HFFc6 (cell line): ENCODE measurements around the gene PDE8B. TPM values are rescaled to one million over a fixed set of nuclear protein-coding genes. Genes with fewer than 3 reads are reported as not detected.

Experiments
- DNase-seq: peaks from one replicate; pipeline ENCODE4 v3.0.0-alpha.2; 2018
- H3K27ac Mint-ChIP-seq: 2 replicates; pipeline ENCODE4 v1.8.0; 2020; ENCODE audit warnings: mild to moderate bottlenecking, mixed read lengths
- H3K27me3 Mint-ChIP-seq: 2 replicates; pipeline ENCODE4 v1.8.0; 2021; ENCODE audit warnings: mild to moderate bottlenecking, moderate library complexity, mixed read lengths; ENCODE audit not compliant: insufficient read depth
- H3K36me3 Mint-ChIP-seq: 2 replicates; pipeline ENCODE4 v1.8.0; 2021; ENCODE audit warnings: low read depth, mixed read lengths
- H3K4me1 Mint-ChIP-seq: 2 replicates; pipeline ENCODE4 v1.8.0; 2020; ENCODE audit warnings: low read depth, mixed read lengths
- H3K4me3 Mint-ChIP-seq: 2 replicates; pipeline ENCODE4 v1.8.0; 2020; ENCODE audit warnings: mild to moderate bottlenecking, moderate library complexity, mixed read lengths
- H3K9me3 Mint-ChIP-seq: 2 replicates; pipeline ENCODE4 v1.8.0; 2020; ENCODE audit warnings: mild to moderate bottlenecking, mixed read lengths
- total RNA-seq, 6 experiments: library from RNA; stranded (reverse); fragmentation: NEBNext Ultra II Directional; extraction: Animal tissue kit (Norgen Biotek cat#: 25700); gene quantifications; 2 replicates in 1 of 6; 3 replicates in 5 of 6; pipeline ENCODE4 v1.2.3, GENCODE V29; 2021
- TF ChIP-seq, protein P1 (sequence below): fragments of 200-600 bp; sonication (generic); IDR thresholded peaks from 2 replicates; pipeline ENCODE4 v1.5.0; 2021; ENCODE audit warnings: antibody characterized with exemption, mild to moderate bottlenecking

The PDE8B gene
- total RNA-seq, 6 experiments from 2014 or later: 0.14 TPM; not detected in 5

GRCh38 chr5:77396017-77396416, 185.5 kb downstream of the PDE8B start:
- H3K9me3 Mint-ChIP-seq: no peaks in the 10 kb centered on the region
- DNase-seq: no peak
- H3K4me3 Mint-ChIP-seq: no peak overlapping the region
- peaks cover 10% of the 10 kb centered on the region for H3K27me3 Mint-ChIP-seq
- H3K27ac Mint-ChIP-seq: no peak overlapping the region
- TF ChIP-seq, protein P1, sequence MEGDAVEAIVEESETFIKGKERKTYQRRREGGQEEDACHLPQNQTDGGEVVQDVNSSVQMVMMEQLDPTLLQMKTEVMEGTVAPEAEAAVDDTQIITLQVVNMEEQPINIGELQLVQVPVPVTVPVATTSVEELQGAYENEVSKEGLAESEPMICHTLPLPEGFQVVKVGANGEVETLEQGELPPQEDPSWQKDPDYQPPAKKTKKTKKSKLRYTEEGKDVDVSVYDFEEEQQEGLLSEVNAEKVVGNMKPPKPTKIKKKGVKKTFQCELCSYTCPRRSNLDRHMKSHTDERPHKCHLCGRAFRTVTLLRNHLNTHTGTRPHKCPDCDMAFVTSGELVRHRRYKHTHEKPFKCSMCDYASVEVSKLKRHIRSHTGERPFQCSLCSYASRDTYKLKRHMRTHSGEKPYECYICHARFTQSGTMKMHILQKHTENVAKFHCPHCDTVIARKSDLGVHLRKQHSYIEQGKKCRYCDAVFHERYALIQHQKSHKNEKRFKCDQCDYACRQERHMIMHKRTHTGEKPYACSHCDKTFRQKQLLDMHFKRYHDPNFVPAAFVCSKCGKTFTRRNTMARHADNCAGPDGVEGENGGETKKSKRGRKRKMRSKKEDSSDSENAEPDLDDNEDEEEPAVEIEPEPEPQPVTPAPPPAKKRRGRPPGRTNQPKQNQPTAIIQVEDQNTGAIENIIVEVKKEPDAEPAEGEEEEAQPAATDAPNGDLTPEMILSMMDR: no peak
- peaks cover 14% of the 10 kb centered on the region for H3K4me1 Mint-ChIP-seq
- no peaks in the 10 kb centered on the region for H3K36me3 Mint-ChIP-seq

DNA sequence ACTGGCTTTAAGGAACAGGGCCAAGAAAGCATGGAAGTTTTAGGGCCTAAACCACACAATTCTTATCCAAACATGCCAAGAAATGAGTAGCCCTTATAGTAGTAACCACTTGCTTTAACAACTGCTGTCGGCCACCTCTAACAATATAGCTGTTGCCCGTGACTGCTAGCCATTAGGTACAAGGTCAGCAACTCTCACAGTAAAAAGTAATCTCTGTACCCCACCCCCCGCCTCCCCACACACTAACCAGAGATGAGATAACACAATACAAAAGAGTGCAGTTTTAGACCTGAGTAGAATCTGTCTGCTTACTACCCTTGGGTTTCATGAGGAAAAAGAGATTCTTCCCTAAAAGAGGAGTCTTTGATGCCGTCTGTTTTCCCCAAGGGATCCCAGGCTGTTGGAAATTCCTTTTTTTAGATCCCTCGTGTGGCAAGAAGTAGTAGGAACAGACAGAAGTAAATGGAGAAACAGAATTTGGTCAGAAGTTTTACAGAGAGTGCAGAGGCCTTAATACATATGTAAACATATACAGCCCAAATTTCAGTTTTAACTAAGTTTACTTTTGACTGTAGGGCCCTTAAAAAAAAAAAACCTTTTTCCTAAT, 187.3 kb downstream of the PDE8B start:
- H3K36me3 Mint-ChIP-seq: no peaks in the 10 kb centered on the region
- H3K4me3 Mint-ChIP-seq: no peak overlapping the region
- peaks cover 4% of the 10 kb centered on the region for H3K27me3 Mint-ChIP-seq
- no peaks in the 10 kb centered on the region for H3K9me3 Mint-ChIP-seq
- DNase-seq: no peak
- no peak overlapping the region for H3K27ac Mint-ChIP-seq
- TF ChIP-seq, protein P1: no peak
- peaks cover 9% of the 10 kb centered on the region; the same call in 1 of the 2 replicates for H3K4me1 Mint-ChIP-seq

DNA sequence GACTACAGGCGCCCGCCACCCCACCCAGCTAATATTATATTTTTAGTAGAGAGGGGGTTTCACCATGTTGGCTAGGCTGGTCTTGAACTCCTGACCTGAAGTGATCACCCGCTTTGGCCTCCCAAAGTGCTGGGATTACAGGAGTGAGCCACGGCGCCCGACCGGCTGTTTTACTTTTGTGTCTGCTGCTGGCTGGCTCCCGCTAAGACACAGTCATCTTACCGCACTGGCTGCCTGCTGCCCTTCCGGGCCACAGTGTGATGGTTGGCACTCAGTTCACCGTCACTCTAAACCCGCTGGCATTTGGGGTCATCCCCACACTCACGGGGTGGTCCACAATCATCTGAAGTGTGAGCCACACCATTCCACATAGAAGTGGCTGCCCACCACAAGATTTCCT, 188.0 kb downstream of the PDE8B start:
- H3K27me3 Mint-ChIP-seq: peaks cover 4% of the 10 kb centered on the region
- peaks cover 9% of the 10 kb centered on the region; the same call in 1 of the 2 replicates for H3K4me1 Mint-ChIP-seq
- no peaks in the 10 kb centered on the region for H3K36me3 Mint-ChIP-seq
- TF ChIP-seq, protein P1: no peak
- H3K9me3 Mint-ChIP-seq: no peaks in the 10 kb centered on the region
- no peak overlapping the region for H3K4me3 Mint-ChIP-seq
- no peak overlapping the region for H3K27ac Mint-ChIP-seq
- DNase-seq: no peak

DNA sequence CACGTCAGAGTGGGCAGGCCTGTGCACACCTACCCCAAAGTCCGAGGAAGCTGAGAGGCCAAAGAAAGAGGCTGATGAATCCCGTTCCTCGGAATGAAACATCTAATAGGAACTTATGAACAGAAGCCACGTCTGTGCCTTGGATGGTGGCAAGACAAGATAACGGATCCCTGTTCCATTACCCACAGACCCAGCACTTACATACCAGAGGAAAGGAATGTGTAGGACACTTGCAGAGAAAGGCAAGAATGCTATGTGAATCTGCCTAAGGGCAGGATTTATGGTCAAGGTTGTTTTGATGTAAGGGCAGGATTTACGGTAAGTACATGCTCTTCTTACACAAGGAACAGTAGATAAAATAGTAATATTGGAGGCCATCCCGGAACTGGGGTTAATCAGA, 188.4 kb downstream of the PDE8B start:
- Mint-ChIP-seq H3K9me3 (no peaks in the 10 kb centered on the region), H3K27me3 (peaks cover 4% of the 10 kb centered on the region), H3K4me3 (no peak overlapping the region), H3K27ac (no peak overlapping the region), H3K4me1 (peaks cover 9% of the 10 kb centered on the region; the same call in 1 of the 2 replicates), H3K36me3 (no peaks in the 10 kb centered on the region)
- TF ChIP-seq, protein P1: no peak
- DNase-seq: no peak

DNA sequence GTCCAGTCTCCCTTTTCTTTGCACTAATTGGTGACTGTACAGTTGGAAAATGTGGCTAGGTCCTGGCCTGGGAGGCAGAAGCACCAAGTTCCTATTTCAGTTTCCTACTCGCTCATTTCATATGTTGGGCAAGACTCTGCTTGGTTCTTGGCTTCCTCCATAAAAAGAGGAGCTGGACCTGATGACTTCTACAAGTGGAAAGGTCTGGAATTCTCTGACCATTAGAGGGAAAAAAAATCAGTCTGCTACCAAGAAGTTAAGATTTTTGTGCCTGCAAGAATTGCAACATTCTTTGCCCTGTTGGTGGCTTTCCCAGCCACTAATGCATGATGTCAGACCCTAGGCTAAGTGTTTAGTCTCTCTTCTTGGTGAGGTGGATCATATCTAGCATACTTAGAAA, 190.2 kb downstream of the PDE8B start:
- Mint-ChIP-seq H3K36me3 (no peaks in the 10 kb centered on the region), H3K4me1 (peaks cover 9% of the 10 kb centered on the region; the same call in 1 of the 2 replicates), H3K27ac (no peak overlapping the region), H3K4me3 (no peak overlapping the region), H3K9me3 (no peaks in the 10 kb centered on the region), H3K27me3 (peaks cover 4% of the 10 kb centered on the region)
- peak; percentile 46 for DNase-seq
- TF ChIP-seq, protein P1: no peak
